Dermis microvascular lymphatic vessel endothelial cell (primary cell): ENCODE results near the gene YIPF2. TPM values are rescaled to one million over a fixed set of nuclear protein-coding genes. Genes with fewer than 3 reads are reported as not detected.
A peak's percentile ranks its signal among the peaks of the same experiment; 100 is the strongest.
"Not testable (repeated sequence)": the region's sequence is repeated elsewhere in the genome, so short reads cannot be mapped to it uniquely, and the experiment has no call there.

Experiments
- DNase-seq, 2 donors: peaks; one replicate each; pipeline versions ENCODE4 v3.0.0 to v3.0.0-alpha.2; 2010; ENCODE audit warnings: low read depth in 2 of 2
- total RNA-seq: library from RNA; depleted of rRNA; stranded (reverse); fragments of >200 nt; gene quantifications from 2 replicates; pipeline ENCODE4 v1.2.1, GENCODE V29; 2014

The YIPF2 gene
- total RNA-seq = 71.2 and 86.7 TPM in 2 replicates

DNA sequence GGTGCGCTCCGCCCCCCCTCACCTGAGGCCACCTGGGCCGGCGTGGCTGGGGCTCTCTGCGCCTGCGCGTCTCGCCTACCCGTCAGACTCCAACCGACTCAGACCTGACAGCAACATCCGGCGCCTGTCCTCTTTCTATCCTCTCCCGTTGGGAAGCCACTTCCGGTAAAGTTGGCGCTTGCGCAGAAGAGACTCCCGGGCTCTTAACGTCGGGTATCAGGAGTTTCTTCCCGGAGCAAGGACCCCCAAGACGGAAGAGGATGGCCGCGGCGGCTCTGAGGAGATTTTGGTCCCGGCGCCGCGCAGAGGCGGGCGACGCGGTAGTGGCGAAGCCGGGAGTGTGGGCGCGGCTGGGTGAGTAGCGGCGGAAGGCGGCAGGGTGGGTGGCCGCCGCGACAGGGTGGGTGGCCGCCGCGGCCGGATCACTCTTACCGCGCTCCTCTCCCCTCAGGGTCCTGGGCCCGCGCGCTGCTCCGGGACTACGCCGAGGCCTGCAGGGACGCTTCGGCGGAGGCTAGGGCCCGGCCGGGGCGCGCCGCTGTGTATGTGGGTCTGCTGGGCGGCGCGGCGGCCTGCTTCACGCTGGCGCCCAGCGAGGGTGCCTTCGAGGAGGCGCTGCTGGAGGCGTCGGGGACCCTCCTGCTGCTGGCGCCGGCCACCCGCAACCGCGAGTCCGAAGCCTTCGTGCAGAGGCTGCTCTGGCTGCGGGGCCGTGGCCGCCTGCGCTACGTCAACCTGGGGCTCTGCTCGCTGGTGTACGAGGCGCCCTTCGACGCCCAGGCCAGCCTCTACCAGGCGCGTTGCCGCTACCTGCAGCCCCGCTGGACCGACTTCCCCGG is at the start of gene YIPF2, which contains the start of gene TIMM29:
Gene YIPF2 (minus strand): TSS at position 77 of the 839 bp plus-strand sequence. CDS start 229 bp downstream, outside the sequence.
Gene TIMM29 (plus strand): TSS at position 249 of the 839 bp plus-strand sequence. CDS start 12 bp downstream, at position 261.
- DNase-seq = peak; percentile 96 to 98

- no peak for DNase-seq
Measured at GRCh38 chr19:10977742-10978092, 49.3 kb upstream of the YIPF2 start.

- DNase-seq = no peak
Measured at GRCh38 chr19:10976131-10976892, 47.9 kb upstream of the YIPF2 start.

GRCh38 chr19:10975374-10976130 is 47.1 kb upstream of the YIPF2 start:
- DNase-seq = peak in 1 of 2 donors; percentile 38

DNA sequence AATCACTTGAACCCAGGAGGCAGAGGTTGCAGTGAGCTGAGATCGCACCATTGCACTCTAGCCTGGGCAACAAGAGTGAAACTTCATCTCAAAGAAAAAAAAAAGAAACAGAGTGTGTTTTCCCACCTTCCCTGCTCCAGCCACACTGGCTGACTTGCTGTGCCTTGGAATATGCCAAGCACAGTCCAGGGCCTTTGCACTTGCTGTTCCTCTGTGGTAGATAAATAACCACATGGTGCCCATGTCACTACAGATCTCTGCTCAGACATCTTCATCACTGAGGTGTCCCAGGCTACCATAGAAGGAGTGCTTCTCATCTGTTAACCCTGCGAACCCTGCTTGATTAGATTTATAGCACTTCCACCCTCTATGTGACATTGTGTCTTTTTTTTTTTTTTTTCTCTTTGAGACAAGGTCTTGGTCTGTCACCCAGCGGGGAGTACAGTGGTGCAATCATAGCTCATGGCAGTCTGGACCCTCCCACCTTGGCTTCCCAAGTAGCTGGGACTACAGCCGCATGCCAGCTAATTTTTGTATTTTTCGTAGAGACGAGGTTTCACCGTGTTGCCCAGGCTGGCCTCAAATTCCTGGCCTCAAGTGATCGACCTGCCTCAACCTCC is 42.8 kb upstream of the YIPF2 start:
- DNase-seq = no peak

DNA sequence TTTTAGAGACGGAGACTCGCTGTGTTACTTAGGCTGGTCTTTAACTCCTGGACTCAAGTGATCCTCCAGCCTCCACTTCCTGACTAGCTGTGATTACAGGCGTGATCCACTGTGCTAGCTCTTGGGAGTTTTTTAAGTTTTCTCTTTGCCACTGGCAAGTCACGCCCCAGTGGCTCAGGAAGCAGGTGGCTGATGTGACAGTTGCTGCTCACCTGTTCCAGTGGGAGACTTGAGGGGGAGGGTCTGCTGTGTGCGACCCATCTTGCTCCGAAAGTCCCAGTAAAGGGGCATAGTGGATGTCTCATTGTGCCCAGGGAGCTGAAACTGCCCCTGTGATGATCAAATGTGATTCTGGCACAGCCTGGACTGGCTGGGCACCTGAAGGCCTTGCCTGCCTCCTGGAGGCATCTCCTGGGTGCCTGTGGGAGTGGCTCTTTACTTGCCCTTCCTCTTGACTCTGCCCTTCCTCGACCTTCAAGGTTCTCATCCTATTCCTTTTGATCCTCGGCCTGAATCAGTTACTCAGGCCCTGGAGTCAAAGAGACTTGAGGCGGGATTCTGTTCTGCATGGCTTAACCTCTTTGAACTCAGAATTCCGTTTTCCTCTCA is 40.2 kb upstream of the YIPF2 start:
- no peak for DNase-seq

DNA sequence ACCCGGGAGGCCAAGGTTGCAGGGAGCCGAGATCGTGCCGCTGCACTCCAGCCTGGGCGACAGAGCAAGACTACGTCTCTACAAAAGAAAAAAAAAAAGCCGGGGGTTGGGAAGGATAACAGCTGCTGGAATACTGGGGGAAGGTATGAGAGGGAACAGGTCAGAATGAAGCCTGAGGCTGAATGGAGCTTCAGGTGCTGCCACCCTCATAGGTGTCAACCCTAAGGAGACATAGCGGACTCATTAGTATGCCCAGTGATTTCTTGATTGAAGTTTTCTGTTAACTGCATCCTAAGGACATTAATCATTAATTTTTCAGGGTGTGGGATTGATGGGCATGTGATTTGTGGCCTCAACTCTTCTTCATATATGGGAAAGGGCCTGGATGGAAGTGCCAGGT is 38.4 kb upstream of the YIPF2 start:
- no peak for DNase-seq

DNA sequence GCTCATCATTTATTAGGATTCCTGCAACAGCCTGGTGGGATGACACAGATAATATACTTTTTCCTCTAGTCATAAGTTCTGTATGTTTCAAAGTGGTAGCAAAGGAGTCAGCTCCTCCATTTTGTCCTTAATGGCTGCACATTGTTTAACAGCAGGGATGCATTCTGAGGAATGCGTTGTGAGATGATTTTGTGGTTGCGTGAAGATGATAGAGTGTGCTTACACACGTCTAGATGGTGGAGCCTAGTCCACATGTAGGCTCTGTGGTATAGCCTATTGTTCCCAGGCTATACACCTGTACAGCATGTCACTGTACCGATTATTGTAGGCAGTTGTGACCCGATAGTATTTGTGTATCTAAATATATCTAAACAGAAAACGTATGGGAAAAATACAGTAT is 37.0 kb upstream of the YIPF2 start:
- no peak for DNase-seq

DNA sequence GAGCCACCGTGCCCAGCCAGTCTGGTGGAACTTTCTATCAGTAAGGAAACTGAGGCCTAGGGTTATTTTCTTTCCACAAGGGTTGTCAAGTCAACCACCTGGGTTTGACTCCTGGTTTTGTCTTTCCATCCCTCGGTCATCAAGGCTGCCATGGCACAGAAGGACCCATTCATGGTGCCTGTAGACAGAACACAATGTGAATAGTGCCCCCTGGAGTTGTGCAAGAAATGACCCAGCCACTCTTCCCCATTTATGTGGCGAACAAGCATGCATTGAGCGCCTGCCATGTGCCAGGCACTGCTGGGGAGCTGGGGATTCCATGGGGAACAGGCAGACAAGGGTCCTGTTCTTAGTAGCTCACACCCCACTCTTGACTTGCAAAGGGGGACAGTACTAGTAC is 36.5 kb upstream of the YIPF2 start:
- DNase-seq = no peak

GRCh38 chr19:10963865-10964264 is 35.4 kb upstream of the YIPF2 start:
- no peak for DNase-seq

- DNase-seq = no peak
Measured at GRCh38 chr19:10962863-10963262, 34.4 kb upstream of the YIPF2 start.

- DNase-seq = peak in 1 of 2 donors; percentile 71
Measured at GRCh38 chr19:10961073-10961860, 32.8 kb upstream of the YIPF2 start.

- DNase-seq = peak; percentile 94 to 97
Measured at GRCh38 chr19:10960314-10961072, 32.1 kb upstream of the YIPF2 start, which contains the start of gene SMARCA4. Gene SMARCA4, plus strand, starts transcription at chr19:10961030. Its CDS starts 23,122 bp downstream, at chr19:10984152.

- DNase-seq = not testable (repeated sequence)
Measured at GRCh38 chr19:10959277-10959968, 31.0 kb upstream of the YIPF2 start.

DNA sequence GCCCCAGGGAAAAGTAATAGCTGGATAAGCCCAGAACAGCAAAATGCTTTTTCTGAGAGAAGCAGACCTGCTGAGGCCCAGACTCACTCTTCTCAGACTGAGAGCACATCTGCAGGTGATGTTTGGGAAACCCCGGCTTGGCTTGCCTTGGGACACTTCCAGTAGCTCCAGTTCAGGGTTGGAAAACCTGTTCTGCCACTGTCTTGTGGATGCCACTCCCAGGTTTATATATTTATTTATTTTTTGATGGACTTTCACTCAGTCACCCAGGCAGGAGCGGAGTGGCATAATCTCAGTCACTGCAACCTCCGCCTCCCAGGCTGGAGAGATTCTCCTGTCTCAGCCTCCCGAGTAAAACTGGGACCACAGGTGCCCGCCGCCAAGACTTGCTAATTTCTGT is 24.4 kb upstream of the YIPF2 start:
- DNase-seq = no peak

GRCh38 chr19:10946958-10947657 is 18.7 kb upstream of the YIPF2 start:
- no peak for DNase-seq

DNA sequence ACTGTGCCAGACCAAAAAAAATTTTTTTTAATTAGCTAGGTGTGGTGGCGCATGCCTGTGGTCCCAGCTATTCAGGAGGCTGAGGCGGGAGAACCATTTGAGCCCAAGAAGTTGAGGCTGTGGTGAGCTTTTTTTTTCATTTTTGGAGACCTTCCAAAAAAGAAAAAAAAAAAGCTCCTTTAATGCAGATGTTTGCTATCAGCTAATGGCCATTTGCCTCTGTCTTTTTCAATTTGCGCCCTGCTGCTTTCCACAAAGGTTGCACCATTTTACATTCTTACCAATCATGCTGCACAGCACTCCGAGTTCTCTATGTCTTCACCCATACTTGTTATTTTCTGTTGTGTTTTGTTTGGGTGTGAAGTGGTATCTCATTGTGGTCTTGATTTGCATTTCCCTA is 16.8 kb upstream of the YIPF2 start:
- no peak for DNase-seq

GRCh38 chr19:10943412-10943811 is 15.0 kb upstream of the YIPF2 start:
- DNase-seq = not testable (repeated sequence)
